ENCODE measurements around the gene SLC22A15. TPM values are rescaled to one million over a fixed set of nuclear protein-coding genes. Genes with fewer than 3 reads are reported as not detected.

Gene SLC22A15
- total and polyA plus RNA-seq, 2 experiments from 2014 or later, result 2.7 to 3.8 TPM

DNA sequence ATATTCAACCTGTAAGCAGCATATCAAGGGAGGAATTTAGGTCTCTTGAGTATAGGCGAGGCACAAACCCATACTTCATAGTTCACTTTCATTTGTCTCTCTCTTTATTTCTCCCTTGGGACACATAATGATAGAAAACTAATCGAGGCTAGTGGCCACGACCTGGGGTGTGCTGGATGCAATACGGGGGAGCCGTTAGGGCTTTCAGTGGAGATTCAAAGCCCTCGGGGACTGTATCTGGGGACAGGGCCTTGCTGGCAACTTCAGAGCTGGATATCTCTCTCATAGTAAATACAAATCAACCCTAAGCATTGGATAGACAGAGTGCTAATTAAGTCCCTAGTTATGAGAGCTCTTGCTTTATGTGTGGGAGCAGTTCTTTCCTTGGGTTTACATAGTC is 36.9 kb upstream of the SLC22A15 start:
- DNase-seq (ENCODE audit: low spot score), result no peak
- Histone ChIP-seq H3K27me3 (ENCODE audit: insufficient read depth) (no peaks in the 10 kb centered on the region), H3K79me2 (replicated peaks; ENCODE audit: insufficient read depth) (no peaks in the 10 kb centered on the region), H3K27ac (ENCODE audit: low read depth) (no peak overlapping the region), H4K20me1 (replicated peaks; ENCODE audit: insufficient read depth) (no peaks in the 10 kb centered on the region), H3F3A (replicated peaks; ENCODE audit: low read depth) (no peaks in the 10 kb centered on the region), H2AFZ (no peak overlapping the region), H3K9me2 (ENCODE audit: insufficient read depth) (peaks cover 4% of the 10 kb centered on the region; the same call in 1 of the 2 replicates), H3K36me3 (ENCODE audit: insufficient read depth) (no peaks in the 10 kb centered on the region; the same call in 1 of the 2 replicates), H3K4me3 (no peak overlapping the region), H3K4me1 (ENCODE audit: insufficient read depth) (no peaks in the 10 kb centered on the region), H3K4me2 (no peak overlapping the region)
- TF ChIP-seq CREB1 (CRISPR knock-in tag; IDR thresholded peaks at IDR 0.05; ENCODE audit: low read depth) (no peak), STAT1 (IDR thresholded peaks at IDR 0.05; ENCODE audit: unreplicated experiment) (no peak), ZNF331 (CRISPR knock-in tag; IDR thresholded peaks at IDR 0.05; ENCODE audit: low read depth) (no peak), JUNB (IDR thresholded peaks at IDR 0.05; ENCODE audit: unreplicated experiment) (no peak), POLR2AphosphoS5 (IDR thresholded peaks at IDR 0.05; ENCODE audit: low read depth) (no peak), EZH2 (IDR thresholded peaks at IDR 0.05; ENCODE audit: low read depth, unreplicated experiment) (no peak), NANOG (IDR thresholded peaks at IDR 0.05; ENCODE audit: borderline replicate concordance) (no peak), ZNF114 (CRISPR knock-in tag; IDR thresholded peaks at IDR 0.05) (no peak), EZH2phosphoT487 (IDR thresholded peaks at IDR 0.05; ENCODE audit: unreplicated experiment) (no peak)
- TF ChIP-seq, protein P1, sequence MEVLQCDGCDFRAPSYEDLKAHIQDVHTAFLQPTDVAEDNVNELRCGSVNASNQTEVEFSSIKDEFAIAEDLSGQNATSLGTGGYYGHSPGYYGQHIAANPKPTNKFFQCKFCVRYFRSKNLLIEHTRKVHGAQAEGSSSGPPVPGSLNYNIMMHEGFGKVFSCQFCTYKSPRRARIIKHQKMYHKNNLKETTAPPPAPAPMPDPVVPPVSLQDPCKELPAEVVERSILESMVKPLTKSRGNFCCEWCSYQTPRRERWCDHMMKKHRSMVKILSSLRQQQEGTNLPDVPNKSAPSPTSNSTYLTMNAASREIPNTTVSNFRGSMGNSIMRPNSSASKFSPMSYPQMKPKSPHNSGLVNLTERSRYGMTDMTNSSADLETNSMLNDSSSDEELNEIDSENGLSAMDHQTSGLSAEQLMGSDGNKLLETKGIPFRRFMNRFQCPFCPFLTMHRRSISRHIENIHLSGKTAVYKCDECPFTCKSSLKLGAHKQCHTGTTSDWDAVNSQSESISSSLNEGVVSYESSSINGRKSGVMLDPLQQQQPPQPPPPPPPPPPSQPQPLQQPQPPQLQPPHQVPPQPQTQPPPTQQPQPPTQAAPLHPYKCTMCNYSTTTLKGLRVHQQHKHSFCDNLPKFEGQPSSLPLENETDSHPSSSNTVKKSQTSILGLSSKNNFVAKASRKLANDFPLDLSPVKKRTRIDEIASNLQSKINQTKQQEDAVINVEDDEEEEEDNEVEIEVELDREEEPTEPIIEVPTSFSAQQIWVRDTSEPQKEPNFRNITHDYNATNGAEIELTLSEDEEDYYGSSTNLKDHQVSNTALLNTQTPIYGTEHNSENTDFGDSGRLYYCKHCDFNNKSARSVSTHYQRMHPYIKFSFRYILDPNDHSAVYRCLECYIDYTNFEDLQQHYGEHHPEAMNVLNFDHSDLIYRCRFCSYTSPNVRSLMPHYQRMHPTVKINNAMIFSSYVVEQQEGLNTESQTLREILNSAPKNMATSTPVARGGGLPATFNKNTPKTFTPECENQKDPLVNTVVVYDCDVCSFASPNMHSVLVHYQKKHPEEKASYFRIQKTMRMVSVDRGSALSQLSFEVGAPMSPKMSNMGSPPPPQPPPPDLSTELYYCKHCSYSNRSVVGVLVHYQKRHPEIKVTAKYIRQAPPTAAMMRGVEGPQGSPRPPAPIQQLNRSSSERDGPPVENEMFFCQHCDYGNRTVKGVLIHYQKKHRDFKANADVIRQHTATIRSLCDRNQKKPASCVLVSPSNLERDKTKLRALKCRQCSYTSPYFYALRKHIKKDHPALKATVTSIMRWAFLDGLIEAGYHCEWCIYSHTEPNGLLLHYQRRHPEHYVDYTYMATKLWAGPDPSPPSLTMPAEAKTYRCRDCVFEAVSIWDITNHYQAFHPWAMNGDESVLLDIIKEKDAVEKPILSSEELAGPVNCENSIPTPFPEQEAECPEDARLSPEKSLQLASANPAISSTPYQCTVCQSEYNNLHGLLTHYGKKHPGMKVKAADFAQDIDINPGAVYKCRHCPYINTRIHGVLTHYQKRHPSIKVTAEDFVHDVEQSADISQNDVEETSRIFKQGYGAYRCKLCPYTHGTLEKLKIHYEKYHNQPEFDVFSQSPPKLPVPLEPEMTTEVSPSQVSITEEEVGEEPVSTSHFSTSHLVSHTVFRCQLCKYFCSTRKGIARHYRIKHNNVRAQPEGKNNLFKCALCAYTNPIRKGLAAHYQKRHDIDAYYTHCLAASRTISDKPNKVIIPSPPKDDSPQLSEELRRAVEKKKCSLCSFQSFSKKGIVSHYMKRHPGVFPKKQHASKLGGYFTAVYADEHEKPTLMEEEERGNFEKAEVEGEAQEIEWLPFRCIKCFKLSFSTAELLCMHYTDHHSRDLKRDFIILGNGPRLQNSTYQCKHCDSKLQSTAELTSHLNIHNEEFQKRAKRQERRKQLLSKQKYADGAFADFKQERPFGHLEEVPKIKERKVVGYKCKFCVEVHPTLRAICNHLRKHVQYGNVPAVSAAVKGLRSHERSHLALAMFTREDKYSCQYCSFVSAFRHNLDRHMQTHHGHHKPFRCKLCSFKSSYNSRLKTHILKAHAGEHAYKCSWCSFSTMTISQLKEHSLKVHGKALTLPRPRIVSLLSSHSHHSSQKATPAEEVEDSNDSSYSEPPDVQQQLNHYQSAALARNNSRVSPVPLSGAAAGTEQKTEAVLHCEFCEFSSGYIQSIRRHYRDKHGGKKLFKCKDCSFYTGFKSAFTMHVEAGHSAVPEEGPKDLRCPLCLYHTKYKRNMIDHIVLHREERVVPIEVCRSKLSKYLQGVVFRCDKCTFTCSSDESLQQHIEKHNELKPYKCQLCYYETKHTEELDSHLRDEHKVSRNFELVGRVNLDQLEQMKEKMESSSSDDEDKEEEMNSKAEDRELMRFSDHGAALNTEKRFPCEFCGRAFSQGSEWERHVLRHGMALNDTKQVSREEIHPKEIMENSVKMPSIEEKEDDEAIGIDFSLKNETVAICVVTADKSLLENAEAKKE (CRISPR knock-in tag; IDR thresholded peaks at IDR 0.05), result no peak
- TF ChIP-seq, protein P2, sequence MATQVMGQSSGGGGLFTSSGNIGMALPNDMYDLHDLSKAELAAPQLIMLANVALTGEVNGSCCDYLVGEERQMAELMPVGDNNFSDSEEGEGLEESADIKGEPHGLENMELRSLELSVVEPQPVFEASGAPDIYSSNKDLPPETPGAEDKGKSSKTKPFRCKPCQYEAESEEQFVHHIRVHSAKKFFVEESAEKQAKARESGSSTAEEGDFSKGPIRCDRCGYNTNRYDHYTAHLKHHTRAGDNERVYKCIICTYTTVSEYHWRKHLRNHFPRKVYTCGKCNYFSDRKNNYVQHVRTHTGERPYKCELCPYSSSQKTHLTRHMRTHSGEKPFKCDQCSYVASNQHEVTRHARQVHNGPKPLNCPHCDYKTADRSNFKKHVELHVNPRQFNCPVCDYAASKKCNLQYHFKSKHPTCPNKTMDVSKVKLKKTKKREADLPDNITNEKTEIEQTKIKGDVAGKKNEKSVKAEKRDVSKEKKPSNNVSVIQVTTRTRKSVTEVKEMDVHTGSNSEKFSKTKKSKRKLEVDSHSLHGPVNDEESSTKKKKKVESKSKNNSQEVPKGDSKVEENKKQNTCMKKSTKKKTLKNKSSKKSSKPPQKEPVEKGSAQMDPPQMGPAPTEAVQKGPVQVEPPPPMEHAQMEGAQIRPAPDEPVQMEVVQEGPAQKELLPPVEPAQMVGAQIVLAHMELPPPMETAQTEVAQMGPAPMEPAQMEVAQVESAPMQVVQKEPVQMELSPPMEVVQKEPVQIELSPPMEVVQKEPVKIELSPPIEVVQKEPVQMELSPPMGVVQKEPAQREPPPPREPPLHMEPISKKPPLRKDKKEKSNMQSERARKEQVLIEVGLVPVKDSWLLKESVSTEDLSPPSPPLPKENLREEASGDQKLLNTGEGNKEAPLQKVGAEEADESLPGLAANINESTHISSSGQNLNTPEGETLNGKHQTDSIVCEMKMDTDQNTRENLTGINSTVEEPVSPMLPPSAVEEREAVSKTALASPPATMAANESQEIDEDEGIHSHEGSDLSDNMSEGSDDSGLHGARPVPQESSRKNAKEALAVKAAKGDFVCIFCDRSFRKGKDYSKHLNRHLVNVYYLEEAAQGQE (IDR thresholded peaks at IDR 0.05; ENCODE audit: unreplicated experiment), result no peak
- TF ChIP-seq, protein P3, sequence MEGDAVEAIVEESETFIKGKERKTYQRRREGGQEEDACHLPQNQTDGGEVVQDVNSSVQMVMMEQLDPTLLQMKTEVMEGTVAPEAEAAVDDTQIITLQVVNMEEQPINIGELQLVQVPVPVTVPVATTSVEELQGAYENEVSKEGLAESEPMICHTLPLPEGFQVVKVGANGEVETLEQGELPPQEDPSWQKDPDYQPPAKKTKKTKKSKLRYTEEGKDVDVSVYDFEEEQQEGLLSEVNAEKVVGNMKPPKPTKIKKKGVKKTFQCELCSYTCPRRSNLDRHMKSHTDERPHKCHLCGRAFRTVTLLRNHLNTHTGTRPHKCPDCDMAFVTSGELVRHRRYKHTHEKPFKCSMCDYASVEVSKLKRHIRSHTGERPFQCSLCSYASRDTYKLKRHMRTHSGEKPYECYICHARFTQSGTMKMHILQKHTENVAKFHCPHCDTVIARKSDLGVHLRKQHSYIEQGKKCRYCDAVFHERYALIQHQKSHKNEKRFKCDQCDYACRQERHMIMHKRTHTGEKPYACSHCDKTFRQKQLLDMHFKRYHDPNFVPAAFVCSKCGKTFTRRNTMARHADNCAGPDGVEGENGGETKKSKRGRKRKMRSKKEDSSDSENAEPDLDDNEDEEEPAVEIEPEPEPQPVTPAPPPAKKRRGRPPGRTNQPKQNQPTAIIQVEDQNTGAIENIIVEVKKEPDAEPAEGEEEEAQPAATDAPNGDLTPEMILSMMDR (conservative IDR thresholded peaks at IDR 0.05; ENCODE audit: low read depth in 2 of 2), result no peak
- TF ChIP-seq, protein P4, sequence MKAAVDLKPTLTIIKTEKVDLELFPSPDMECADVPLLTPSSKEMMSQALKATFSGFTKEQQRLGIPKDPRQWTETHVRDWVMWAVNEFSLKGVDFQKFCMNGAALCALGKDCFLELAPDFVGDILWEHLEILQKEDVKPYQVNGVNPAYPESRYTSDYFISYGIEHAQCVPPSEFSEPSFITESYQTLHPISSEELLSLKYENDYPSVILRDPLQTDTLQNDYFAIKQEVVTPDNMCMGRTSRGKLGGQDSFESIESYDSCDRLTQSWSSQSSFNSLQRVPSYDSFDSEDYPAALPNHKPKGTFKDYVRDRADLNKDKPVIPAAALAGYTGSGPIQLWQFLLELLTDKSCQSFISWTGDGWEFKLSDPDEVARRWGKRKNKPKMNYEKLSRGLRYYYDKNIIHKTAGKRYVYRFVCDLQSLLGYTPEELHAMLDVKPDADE (IDR thresholded peaks at IDR 0.05), result no peak
- Mint-ChIP-seq H3K27ac (no peak overlapping the region), H3K36me3 (ENCODE audit: low read depth) (no peaks in the 10 kb centered on the region), H3K4me1 (peaks cover 4% of the 10 kb centered on the region; the same call in 1 of the 3 replicates), H3K9me3 (no peaks in the 10 kb centered on the region; the same call in 2 of the 3 replicates), H3K4me3 (no peak overlapping the region), H3K27me3 (ENCODE audit: insufficient read depth, low read depth, poor library complexity) (peaks cover 3% of the 10 kb centered on the region)
- no peak for ATAC-seq

Data from GM23338 (cell line).